Body of pancreas (tissue), 4 donors: ENCODE measurements around the gene MCTP2. TPM values are rescaled to one million over a fixed set of nuclear protein-coding genes. Genes with fewer than 3 reads are reported as not detected.

Experiments
- ATAC-seq: fragments of 150-250 bp; one replicate; pipeline ENCODE4 v1.9.1; 2016
- DNase-seq, 4 donors: peaks; one replicate each; pipeline ENCODE4 v3.0.0-alpha.2; 2019
- H3K27ac ChIP-seq, 4 donors: fragments of 200-600 bp; sonication (generic); 1 replicate in 3 of 4; 2 replicates in 1 of 4; pipeline versions ENCODE4 v1.5.1 to v1.6.1; 2016 to 2019; ENCODE audit warnings: mild to moderate bottlenecking in 1 of 4, mixed read lengths in 1 of 4, moderate library complexity in 1 of 4
- H3K27me3 ChIP-seq, 2 donors: fragments of 200-600 bp; sonication (generic); one replicate each; pipeline ENCODE4 v1.6.0; 2016; ENCODE audit warnings: mild to moderate bottlenecking in 1 of 2
- H3K36me3 ChIP-seq, 2 donors: fragments of 200-600 bp; sonication (generic); replicated peaks in 1 of 2; 2 replicates each; pipeline ENCODE4 v1.5.1; 2016; ENCODE audit warnings: low read depth in 2 of 2; ENCODE audit not compliant: insufficient read depth in 1 of 2
- H3K4me1 ChIP-seq: fragments of 200-600 bp; sonication (generic); one replicate; pipeline ENCODE4 v1.6.0; 2016
- H3K4me3 ChIP-seq, 2 donors: fragments of 200-600 bp; sonication (generic); 1 replicate in 1 of 2; 2 replicates in 1 of 2; pipeline ENCODE4 v1.5.1; 2016 to 2019
- H3K9me3 ChIP-seq, 3 donors: fragments of 200-600 bp; sonication (generic); 1 replicate in 2 of 3; 2 replicates in 1 of 3; pipeline ENCODE4 v1.5.1; 2016
- CTCF ChIP-seq, 7 experiments: fragments of 450-650 bp in 4 of 7; fragments of 200-600 bp in 3 of 7; sonication (generic) in 3 of 7; IDR thresholded peaks; one replicate each; pipeline ENCODE4 v1.5.1; 2016 to 2019; ENCODE audit warnings: antibody characterized with exemption in 7 of 7
- POLR2A ChIP-seq, 3 donors: fragments of 450-650 bp; IDR thresholded peaks; one replicate each; pipeline ENCODE4 v1.6.1; 2016; ENCODE audit warnings: antibody characterized with exemption in 3 of 3, mild to moderate bottlenecking in 2 of 3
- WGBS, 2 donors: methylation state at CpG; one replicate each; pipeline ENCODE4 v1.1.5; 2017; 5-methylcytosine and 5-hydroxymethylcytosine counted together
- intact Hi-C: fragments of 100-400 bp; cut with DNase I; formaldehyde crosslinking; loops from one replicate; pipeline ENCODE4 v1.15.1; 2023
- total RNA-seq, 2 donors: library from RNA; depleted of rRNA; stranded (reverse); fragments of >200 nt; gene quantifications; one replicate each; pipeline ENCODE4 v1.1.0, GENCODE V29; 2016

MCTP2 gene
- total RNA-seq, 2 donors from 2014 or later = 28.5 to 31.6 TPM

- TF ChIP-seq CTCF (IDR thresholded peaks at IDR 0.05) (no peak), POLR2A (IDR thresholded peaks at IDR 0.05) (no peak)
- H3K9me3 ChIP-seq = no peaks in the 10 kb centered on the region
- no peak for DNase-seq
- peaks cover 8% of the 10 kb centered on the region for H3K4me1 ChIP-seq
- intact Hi-C loops = no loop called here
- H3K27me3 ChIP-seq = no peaks in the 10 kb centered on the region
- no peaks in the 10 kb centered on the region for H3K36me3 ChIP-seq
- H3K27ac ChIP-seq = no peak overlapping the region
- no peak for ATAC-seq
- WGBS, 2 donors = 94 to 97% methylated on average over 2 of the region's 2 CpGs
- H3K4me3 ChIP-seq = no peak overlapping the region
Observed at GRCh38 chr15:94258246-94258645, 26.9 kb downstream of the MCTP2 start.

GRCh38 chr15:94259121-94259751 is 27.9 kb downstream of the MCTP2 start:
- intact Hi-C loops = no loop called here
- Histone ChIP-seq H3K27me3 (no peaks in the 10 kb centered on the region), H3K4me1 (peaks cover 8% of the 10 kb centered on the region), H3K27ac (no peak overlapping the region), H3K9me3 (no peaks in the 10 kb centered on the region), H3K4me3 (no peak overlapping the region), H3K36me3 (no peaks in the 10 kb centered on the region)
- DNase-seq (no peak), ATAC-seq (no peak)
- 55 to 95% methylated on average over 1 of the region's 1 CpG for WGBS, 2 donors
- TF ChIP-seq POLR2A (IDR thresholded peaks at IDR 0.05) (no peak), CTCF (IDR thresholded peaks at IDR 0.05) (no peak)

GRCh38 chr15:94259863-94260262 is 28.5 kb downstream of the MCTP2 start:
- Histone ChIP-seq H3K4me3 (no peak overlapping the region), H3K27me3 (no peaks in the 10 kb centered on the region), H3K9me3 (no peaks in the 10 kb centered on the region), H3K36me3 (no peaks in the 10 kb centered on the region), H3K27ac (no peak overlapping the region), H3K4me1 (peaks cover 12% of the 10 kb centered on the region)
- WGBS, 2 donors = 73 to 80% methylated on average over 3 of the region's 3 CpGs
- no peak for ATAC-seq
- intact Hi-C loops = no loop called here
- no peak for DNase-seq
- TF ChIP-seq POLR2A (IDR thresholded peaks at IDR 0.05) (no peak), CTCF (IDR thresholded peaks at IDR 0.05) (no peak)

GRCh38 chr15:94262201-94262600 is 30.8 kb downstream of the MCTP2 start:
- ATAC-seq = no peak
- Histone ChIP-seq H3K36me3 (no peaks in the 10 kb centered on the region), H3K4me3 (no peak overlapping the region), H3K27ac (no peak overlapping the region), H3K4me1 (peaks cover 15% of the 10 kb centered on the region), H3K27me3 (no peaks in the 10 kb centered on the region), H3K9me3 (no peaks in the 10 kb centered on the region)
- TF ChIP-seq CTCF (IDR thresholded peaks at IDR 0.05) (no peak), POLR2A (IDR thresholded peaks at IDR 0.05) (no peak)
- WGBS, 2 donors = 83 to 88% methylated on average over 1 of the region's 1 CpG
- intact Hi-C loops = no loop called here
- no peak for DNase-seq
